ENCODE results near the gene CORO2B. TPM values are rescaled to one million over a fixed set of nuclear protein-coding genes. Genes with fewer than 3 reads are reported as not detected.

CORO2B gene
- total and polyA plus RNA-seq, 11 donors: 3.0 to 9.1 (median 5.0) TPM

DNA sequence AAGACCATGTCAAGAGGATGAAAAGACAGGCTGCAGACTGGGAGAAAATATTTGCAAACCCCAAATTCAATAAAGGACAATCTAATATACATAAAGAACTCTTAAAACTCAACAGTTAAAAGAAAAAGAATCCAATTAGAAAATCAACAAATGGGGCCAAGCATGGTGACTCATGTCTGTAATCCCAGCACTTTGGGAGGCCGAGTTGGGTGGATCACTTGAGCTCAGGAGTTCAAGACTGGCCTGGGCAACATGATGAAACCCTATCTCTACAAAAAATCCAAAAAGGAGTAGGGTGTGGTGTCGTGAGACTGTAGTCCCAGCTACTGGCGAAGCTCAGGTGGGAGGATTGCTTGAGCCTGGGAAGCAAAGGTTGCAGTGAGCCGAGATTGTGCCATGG lies 184.3 kb downstream of the CORO2B start:
- WGBS, 4 donors: 89 to 96% (median 93%) methylated on average over 4 of the region's 4 CpGs
- no peaks in the 10 kb centered on the region for H3K36me3 ChIP-seq
- intact Hi-C loops (cut with DNase I): no loop called here
- no peaks in the 10 kb centered on the region for H3K9me3 ChIP-seq
- no peak for ATAC-seq
- H3K4me1 ChIP-seq: peaks cover 0 to 7% (median 0%) of the 10 kb centered on the region in 12 donors
- H3K27ac ChIP-seq: no peak overlapping the region
- H3K27me3 ChIP-seq: no peaks in the 10 kb centered on the region
- DNase-seq: no peak
- no peak for TF ChIP-seq POLR2A (IDR thresholded peaks at IDR 0.05)
- TF ChIP-seq, protein P1, sequence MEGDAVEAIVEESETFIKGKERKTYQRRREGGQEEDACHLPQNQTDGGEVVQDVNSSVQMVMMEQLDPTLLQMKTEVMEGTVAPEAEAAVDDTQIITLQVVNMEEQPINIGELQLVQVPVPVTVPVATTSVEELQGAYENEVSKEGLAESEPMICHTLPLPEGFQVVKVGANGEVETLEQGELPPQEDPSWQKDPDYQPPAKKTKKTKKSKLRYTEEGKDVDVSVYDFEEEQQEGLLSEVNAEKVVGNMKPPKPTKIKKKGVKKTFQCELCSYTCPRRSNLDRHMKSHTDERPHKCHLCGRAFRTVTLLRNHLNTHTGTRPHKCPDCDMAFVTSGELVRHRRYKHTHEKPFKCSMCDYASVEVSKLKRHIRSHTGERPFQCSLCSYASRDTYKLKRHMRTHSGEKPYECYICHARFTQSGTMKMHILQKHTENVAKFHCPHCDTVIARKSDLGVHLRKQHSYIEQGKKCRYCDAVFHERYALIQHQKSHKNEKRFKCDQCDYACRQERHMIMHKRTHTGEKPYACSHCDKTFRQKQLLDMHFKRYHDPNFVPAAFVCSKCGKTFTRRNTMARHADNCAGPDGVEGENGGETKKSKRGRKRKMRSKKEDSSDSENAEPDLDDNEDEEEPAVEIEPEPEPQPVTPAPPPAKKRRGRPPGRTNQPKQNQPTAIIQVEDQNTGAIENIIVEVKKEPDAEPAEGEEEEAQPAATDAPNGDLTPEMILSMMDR (IDR thresholded peaks at IDR 0.05): no peak
- no peak overlapping the region for H3K4me3 ChIP-seq

DNA sequence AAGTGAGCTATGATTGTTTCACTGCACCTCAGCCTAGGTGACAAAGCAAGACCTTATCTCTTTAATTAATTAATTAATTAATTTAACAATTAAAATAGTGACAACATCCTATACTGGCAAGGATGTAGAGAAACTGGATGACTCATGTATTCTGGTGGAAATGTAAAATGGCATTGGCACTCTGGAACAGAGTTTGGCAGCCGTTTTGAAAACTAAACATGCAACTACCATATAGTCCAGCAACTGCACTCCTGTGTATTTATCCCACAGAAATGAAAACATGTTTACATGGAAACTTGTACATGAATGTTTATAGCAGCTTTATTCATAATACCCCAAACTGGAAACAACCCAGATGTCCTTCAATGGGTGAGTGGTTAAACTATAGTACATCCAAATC lies 185.3 kb downstream of the CORO2B start:
- ATAC-seq: no peak
- WGBS, 4 donors: 66 to 77% (median 76%) methylated on average over 1 of the region's 1 CpG

DNA sequence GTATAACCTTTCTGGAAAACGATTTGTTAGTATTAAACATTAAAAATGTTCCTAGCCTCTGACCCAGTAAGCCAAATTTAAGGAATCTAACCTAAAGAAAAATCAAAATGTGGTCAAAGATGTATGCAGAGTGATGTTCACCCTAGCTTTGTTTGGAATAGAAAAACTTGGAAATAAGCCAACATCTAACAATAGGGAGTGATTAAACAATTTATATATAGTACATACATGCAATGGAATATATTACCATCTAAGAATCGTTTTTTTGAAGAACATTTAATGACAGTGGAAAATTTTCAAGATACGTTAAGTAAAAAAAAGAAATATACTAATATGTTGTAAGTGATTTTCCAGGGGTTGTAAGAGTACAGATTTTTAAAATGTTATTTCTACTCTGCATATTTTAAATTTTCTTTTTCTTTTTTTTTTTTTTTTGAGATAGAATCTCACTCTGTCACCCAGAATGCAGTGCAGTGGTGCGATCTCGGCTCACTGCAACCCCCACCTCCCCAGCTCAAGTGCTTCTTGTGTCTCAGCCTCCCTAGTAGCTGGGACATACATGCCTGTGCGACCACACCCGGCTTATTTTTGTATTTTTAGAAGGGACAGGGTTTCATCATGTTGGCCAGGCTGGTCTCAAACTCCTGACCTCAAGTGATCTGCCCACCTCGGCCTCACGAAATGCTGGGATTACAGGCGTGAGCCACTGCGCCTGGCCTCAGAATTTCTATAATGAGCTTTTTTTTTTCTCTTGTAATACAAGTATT lies 187.0 kb downstream of the CORO2B start:
- DNase-seq (no peak), ATAC-seq (peak in 1 of 4 donors; percentile 41)
- Histone ChIP-seq H3K4me3 (no peak overlapping the region), H3K4me1 (peaks cover 0 to 7% (median 0%) of the 10 kb centered on the region in 12 donors), H3K36me3 (no peaks in the 10 kb centered on the region), H3K27me3 (no peaks in the 10 kb centered on the region), H3K27ac (no peak overlapping the region), H3K9me3 (no peaks in the 10 kb centered on the region)
- 55 to 61% (median 59%) methylated on average over 11 of the region's 11 CpGs for WGBS, 4 donors
- no peak for TF ChIP-seq POLR2A (IDR thresholded peaks at IDR 0.05)
- intact Hi-C loops (cut with DNase I): no loop called here

More for the DNA sequence above, 185.3 kb downstream of the CORO2B start:
- intact Hi-C loops (cut with DNase I): no loop called here
- H3K36me3 ChIP-seq: no peaks in the 10 kb centered on the region
- peaks cover 0 to 7% (median 0%) of the 10 kb centered on the region in 12 donors for H3K4me1 ChIP-seq
- H3K27ac ChIP-seq: no peak overlapping the region
- H3K4me3 ChIP-seq: no peak overlapping the region
- no peak for DNase-seq
- no peaks in the 10 kb centered on the region for H3K27me3 ChIP-seq
- H3K9me3 ChIP-seq: no peaks in the 10 kb centered on the region
- TF ChIP-seq POLR2A (IDR thresholded peaks at IDR 0.05): no peak
- TF ChIP-seq, protein P1 (IDR thresholded peaks at IDR 0.05): no peak

DNA sequence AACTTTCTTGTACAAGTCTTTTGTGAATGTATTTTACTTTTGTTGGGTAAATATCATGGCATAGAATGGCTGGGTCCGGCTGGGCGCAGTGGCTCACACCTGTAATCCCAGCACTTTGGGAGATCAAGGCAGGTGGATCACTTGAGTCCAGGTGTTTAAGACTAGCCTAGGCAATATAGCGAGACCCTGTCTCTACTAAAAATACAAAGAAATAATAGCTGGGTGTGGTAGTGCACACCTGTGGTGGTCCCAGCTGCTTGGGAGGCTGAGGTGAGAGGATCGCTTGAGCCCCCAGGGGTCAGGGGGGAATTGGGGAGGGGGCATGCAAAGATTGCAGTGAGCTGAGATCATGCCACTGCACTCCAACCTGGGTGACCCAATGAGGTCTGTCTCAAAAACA lies 189.0 kb downstream of the CORO2B start:
- intact Hi-C loops (cut with DNase I): no loop called here
- Histone ChIP-seq H3K9me3 (no peaks in the 10 kb centered on the region), H3K27ac (no peak overlapping the region), H3K36me3 (no peaks in the 10 kb centered on the region), H3K4me1 (peaks cover 0 to 7% (median 0%) of the 10 kb centered on the region in 12 donors), H3K27me3 (no peaks in the 10 kb centered on the region), H3K4me3 (no peak overlapping the region)
- no peak for DNase-seq
- no peak for ATAC-seq
- WGBS, 4 donors: 71 to 74% (median 72%) methylated on average over 4 of the region's 4 CpGs
- TF ChIP-seq, protein P1 (IDR thresholded peaks at IDR 0.05): no peak
- no peak for TF ChIP-seq POLR2A (IDR thresholded peaks at IDR 0.05)
